ENCODE data around the gene ZNF3. TPM values are rescaled to one million over a fixed set of nuclear protein-coding genes. Genes with fewer than 3 reads are reported as not detected.
A peak's percentile ranks its signal among the peaks of the same experiment; 100 is the strongest.

Gene ZNF3
- total RNA-seq, 1 donor from 2014 or later, result 47.7 TPM

GRCh38 chr7:100122067-100122466, 40.5 kb upstream of the ZNF3 start:
- H3K36me3 Mint-ChIP-seq (ENCODE audit: low read depth, unreplicated experiment), result peaks cover 8% of the 10 kb centered on the region
- DNase-seq (ENCODE audit: low spot score), result no peak
- H3K27ac Mint-ChIP-seq (ENCODE audit: unreplicated experiment), result no peak overlapping the region
- no peaks in the 10 kb centered on the region for H3K9me3 Mint-ChIP-seq (ENCODE audit: unreplicated experiment)
- peaks cover 6% of the 10 kb centered on the region for H3K27me3 Mint-ChIP-seq (ENCODE audit: unreplicated experiment)
- TF ChIP-seq, protein P1, sequence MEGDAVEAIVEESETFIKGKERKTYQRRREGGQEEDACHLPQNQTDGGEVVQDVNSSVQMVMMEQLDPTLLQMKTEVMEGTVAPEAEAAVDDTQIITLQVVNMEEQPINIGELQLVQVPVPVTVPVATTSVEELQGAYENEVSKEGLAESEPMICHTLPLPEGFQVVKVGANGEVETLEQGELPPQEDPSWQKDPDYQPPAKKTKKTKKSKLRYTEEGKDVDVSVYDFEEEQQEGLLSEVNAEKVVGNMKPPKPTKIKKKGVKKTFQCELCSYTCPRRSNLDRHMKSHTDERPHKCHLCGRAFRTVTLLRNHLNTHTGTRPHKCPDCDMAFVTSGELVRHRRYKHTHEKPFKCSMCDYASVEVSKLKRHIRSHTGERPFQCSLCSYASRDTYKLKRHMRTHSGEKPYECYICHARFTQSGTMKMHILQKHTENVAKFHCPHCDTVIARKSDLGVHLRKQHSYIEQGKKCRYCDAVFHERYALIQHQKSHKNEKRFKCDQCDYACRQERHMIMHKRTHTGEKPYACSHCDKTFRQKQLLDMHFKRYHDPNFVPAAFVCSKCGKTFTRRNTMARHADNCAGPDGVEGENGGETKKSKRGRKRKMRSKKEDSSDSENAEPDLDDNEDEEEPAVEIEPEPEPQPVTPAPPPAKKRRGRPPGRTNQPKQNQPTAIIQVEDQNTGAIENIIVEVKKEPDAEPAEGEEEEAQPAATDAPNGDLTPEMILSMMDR (IDR thresholded peaks at IDR 0.05; ENCODE audit: unreplicated experiment), result no peak
- H3K4me1 Mint-ChIP-seq (ENCODE audit: unreplicated experiment), result peaks cover 39% of the 10 kb centered on the region
- no peak overlapping the region for H3K4me3 Mint-ChIP-seq (ENCODE audit: unreplicated experiment)

GRCh38 chr7:100120733-100121036, 39.2 kb upstream of the ZNF3 start:
- H3K9me3 Mint-ChIP-seq (ENCODE audit: unreplicated experiment), result no peaks in the 10 kb centered on the region
- peaks cover 9% of the 10 kb centered on the region for H3K27me3 Mint-ChIP-seq (ENCODE audit: unreplicated experiment)
- TF ChIP-seq, protein P1 (IDR thresholded peaks at IDR 0.05; ENCODE audit: unreplicated experiment), result no peak
- H3K4me1 Mint-ChIP-seq (ENCODE audit: unreplicated experiment), result peaks cover 31% of the 10 kb centered on the region
- no peak for DNase-seq (ENCODE audit: low spot score)
- peak overlapping the region; percentile 96 for H3K27ac Mint-ChIP-seq (ENCODE audit: unreplicated experiment)
- peaks cover 13% of the 10 kb centered on the region for H3K36me3 Mint-ChIP-seq (ENCODE audit: low read depth, unreplicated experiment)
- H3K4me3 Mint-ChIP-seq (ENCODE audit: unreplicated experiment), result peak overlapping the region; percentile 99

GRCh38 chr7:100119970-100120732, 38.6 kb upstream of the ZNF3 start:
- TF ChIP-seq, protein P1 (IDR thresholded peaks at IDR 0.05; ENCODE audit: unreplicated experiment), result no peak
- Mint-ChIP-seq H3K27me3 (ENCODE audit: unreplicated experiment) (peaks cover 9% of the 10 kb centered on the region), H3K27ac (ENCODE audit: unreplicated experiment) (peak overlapping the region; percentile 96), H3K36me3 (ENCODE audit: low read depth, unreplicated experiment) (peaks cover 13% of the 10 kb centered on the region), H3K4me1 (ENCODE audit: unreplicated experiment) (peaks cover 31% of the 10 kb centered on the region), H3K9me3 (ENCODE audit: unreplicated experiment) (no peaks in the 10 kb centered on the region), H3K4me3 (ENCODE audit: unreplicated experiment) (peak overlapping the region; percentile 99)
- peak; percentile 70 for DNase-seq (ENCODE audit: low spot score)

DNA sequence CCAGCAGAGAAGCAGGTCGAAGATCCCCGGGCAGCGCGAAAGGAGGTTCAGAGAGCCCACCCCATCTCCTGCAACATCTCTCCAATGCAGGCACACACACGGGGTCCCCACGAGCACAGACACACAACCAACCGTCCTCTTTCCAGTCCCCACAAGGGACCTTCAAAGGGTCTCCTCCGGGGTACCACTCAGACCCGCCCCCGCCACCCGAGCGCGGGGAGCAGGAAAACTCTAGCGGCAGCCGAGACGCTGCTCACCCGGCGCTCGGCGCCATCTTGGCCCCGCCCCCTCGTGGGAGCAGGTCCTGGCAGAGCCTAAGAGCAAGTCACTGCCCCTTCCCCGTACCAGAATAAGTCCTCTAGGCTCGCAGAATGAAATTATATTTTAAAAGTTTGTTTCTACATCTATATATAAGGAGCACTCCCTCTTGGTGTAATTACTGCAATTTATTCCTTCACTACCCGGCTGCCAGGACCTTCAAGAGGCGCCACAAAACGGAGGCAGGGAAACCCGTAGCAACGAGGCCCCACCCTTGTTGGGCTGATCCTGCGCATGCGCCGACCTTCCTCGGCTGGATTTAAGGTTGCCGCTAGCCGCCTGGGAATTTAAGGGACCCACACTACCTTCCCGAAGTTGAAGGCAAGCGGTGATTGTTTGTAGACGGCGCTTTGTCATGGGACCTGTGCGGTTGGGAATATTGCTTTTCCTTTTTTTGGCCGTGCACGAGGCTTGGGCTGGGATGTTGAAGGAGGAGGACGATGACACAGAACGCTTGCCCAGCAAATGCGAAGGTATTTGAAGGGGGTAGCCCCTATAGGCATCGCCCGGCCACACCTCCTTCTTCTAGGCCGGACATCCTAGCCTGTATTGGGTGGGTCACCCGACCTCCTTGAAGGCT, 37.8 kb upstream of the ZNF3 start, which contains the start of the genes CNPY4 and TAF6:
CNPY4 (plus strand) TSS at position 563 of the 898 bp plus-strand sequence; CDS start at position 674, 111 bp downstream.
TAF6 (minus strand) TSS at position 287 of the 898 bp plus-strand sequence. CDS start 5,149 bp downstream, outside the sequence.
- DNase-seq (ENCODE audit: low spot score), result peak; percentile 89
- Mint-ChIP-seq H3K27ac (ENCODE audit: unreplicated experiment) (peak within 1 kb of the TSS; percentile 96), H3K9me3 (ENCODE audit: unreplicated experiment) (no peaks in the 10 kb centered on the region), H3K36me3 (ENCODE audit: low read depth, unreplicated experiment) (peaks cover 10% of the 10 kb centered on the region), H3K27me3 (ENCODE audit: unreplicated experiment) (peaks cover 7% of the 10 kb centered on the region), H3K4me1 (ENCODE audit: unreplicated experiment) (peaks cover 23% of the 10 kb centered on the region), H3K4me3 (ENCODE audit: unreplicated experiment) (peak within 1 kb of the TSS; percentile 99)
- TF ChIP-seq, protein P1 (IDR thresholded peaks at IDR 0.05; ENCODE audit: unreplicated experiment), result no peak
